ENCODE results near the gene KIAA1328.
"Not testable (repeated sequence)": the region's sequence is repeated elsewhere in the genome, so short reads cannot be mapped to it uniquely, and the experiment has no call there.

Gene KIAA1328

DNA sequence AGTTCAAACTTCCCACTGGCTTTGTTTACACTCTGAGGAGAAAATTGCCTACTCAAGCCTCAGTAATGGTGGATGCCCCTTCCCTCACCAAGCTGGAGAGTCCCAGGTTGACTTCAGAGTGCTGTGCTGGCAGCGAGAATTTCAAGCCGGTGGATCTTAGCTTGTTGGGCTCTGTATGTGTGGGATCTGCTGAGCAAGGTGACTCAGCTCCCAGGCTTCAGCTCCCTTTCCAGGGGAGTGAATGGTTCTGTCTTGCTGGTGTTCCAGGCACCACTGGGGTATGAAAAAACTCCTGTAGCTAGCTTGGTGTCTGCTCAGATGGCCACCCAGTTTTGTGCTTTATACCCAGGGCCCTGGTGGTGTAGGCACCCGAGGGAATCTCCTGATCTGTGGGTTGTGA, 50.9 kb downstream of the KIAA1328 start:
- not testable (repeated sequence) for FAIRE-seq; DNase-seq (ENCODE audit: low spot score)

DNA sequence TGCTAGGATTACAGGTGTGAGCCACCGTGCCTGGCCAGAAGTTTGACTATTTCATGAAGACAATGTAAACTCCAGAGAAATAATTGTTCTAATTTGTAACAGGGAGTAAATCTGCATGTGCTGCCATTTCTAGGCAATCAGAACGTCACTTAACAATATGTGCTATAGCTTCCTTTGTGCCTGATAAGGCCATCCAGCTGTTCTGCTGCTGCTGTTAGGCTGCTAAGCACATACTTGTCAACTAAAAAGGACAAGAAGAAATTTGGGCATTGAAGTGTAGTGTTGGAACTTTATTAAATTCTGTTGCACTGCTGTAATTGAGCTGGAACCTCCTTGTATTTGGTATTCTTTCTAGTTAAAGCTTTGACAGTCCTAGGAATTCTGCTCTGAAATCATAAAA, 57.1 kb downstream of the KIAA1328 start:
- FAIRE-seq (no peak), DNase-seq (ENCODE audit: low spot score) (no peak)

DNA sequence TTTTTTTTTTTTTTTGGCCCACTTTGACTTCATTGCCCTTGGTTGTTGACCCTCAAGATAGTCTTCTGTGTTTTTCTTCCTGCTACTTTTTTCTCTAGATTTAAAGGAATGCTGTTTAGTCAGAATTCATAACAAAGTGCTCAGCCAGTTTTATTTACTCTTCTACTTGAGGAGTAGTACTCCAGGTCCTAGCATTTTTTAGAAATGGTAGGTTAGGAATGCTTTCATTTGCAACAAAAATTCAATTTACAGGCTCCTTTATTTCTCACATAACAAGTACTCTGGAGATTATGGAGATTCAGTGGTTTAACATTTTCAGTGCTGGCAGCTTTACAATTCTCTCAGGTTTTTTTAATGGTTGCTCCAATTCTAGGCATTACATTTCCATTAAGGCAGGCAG, 58.2 kb downstream of the KIAA1328 start:
- FAIRE-seq (no peak), DNase-seq (ENCODE audit: low spot score) (no peak)

- FAIRE-seq, result no peak
These were observed 58.9 kb downstream of the KIAA1328 start for GRCh38 chr18:36887864-36888263.

DNA sequence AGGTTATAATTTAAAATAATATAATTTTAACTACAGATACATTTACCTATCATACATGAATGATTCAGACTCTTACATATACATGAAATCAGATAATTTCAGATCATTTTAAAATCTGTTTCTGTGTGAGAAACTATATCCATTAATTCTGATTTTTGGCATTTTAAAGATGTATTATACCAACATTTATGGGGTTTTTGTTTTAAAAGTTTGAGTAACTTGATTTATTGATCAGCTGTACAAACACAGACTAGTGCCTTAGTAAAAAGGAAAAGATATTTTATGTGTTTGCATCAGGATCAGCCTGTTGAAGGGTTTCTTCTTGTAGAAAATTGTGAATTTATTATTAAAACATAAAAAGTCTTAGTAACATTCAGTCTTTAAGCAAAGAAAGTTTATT, 59.9 kb downstream of the KIAA1328 start:
- DNase-seq (ENCODE audit: low spot score) (no peak), FAIRE-seq (no peak)

More at GRCh38 chr18:36887864-36888263, 58.9 kb downstream of the KIAA1328 start:
- no peak for DNase-seq (ENCODE audit: low spot score)

GRCh38 chr18:36889321-36889720, 60.4 kb downstream of the KIAA1328 start:
- no peak for FAIRE-seq
- no peak for DNase-seq (ENCODE audit: low spot score)

DNA sequence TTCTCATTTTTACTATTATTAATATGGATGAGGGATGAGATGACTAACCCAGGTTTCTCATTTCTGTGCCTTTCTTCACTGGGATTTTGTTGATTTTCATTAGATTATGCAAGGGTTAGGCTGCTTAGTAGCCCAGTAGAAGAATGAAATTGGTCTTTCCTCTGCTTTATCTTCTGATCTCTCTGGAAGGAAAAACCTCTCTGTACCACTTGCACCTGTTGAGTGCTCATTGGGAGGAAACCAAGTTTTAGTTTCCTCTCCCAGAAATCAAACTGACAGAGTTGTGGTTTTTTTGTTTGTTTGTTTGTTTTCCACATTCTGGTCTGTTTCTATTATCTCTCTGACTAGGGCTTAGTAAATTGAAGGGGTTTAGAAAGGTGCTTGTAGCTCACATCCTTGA, 60.8 kb downstream of the KIAA1328 start:
- DNase-seq (ENCODE audit: low spot score), result no peak
- no peak for FAIRE-seq

- FAIRE-seq, result no peak
- no peak for DNase-seq (ENCODE audit: low spot score)
These were observed 61.7 kb downstream of the KIAA1328 start for GRCh38 chr18:36890598-36890997.

GRCh38 chr18:36893227-36893626, 64.3 kb downstream of the KIAA1328 start:
- FAIRE-seq, result no peak
- DNase-seq (ENCODE audit: low spot score), result no peak

GRCh38 chr18:36895606-36896005, 66.7 kb downstream of the KIAA1328 start:
- DNase-seq (ENCODE audit: low spot score), result no peak
- FAIRE-seq, result no peak

DNA sequence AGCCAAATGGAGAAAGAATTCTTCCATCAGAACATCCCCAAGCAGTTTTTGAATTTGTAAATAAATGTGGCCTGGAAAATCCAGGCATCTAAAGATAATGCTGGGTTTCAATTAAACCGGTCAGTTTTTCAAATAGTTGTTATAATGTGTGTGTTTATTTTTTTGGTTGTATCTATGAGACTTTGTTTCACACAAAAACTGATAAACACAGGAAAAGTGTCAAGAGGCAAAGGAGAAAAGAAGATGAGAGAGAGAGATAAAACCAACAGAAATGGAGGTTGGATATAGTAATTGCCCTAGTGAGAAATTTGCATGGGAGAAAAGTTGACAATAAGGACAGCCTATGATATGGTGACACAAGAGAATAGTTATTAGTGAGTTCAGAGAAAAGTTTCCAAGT, 68.3 kb downstream of the KIAA1328 start:
- DNase-seq (ENCODE audit: low spot score), result no peak
- no peak for FAIRE-seq

- FAIRE-seq (no peak), DNase-seq (ENCODE audit: low spot score) (no peak)
These were observed 70.4 kb downstream of the KIAA1328 start for GRCh38 chr18:36899289-36899688.

DNA sequence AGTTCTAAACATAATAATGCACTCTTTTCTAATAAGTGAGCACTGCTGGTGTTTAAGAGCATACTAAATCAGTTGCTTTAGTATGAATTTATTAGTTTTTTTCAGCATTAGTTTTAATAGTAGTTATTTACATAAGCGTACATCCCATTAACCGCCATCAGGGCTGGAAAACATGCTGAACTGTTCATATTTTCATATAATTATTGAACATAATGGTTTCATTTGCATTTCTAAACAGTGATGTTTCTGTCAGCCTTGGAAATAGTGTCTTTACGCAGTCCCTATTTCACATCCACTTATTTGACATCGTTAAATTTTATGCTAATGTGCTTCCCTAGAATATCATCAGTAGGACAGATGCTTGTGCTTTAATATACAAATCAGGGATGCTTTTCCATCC, 71.5 kb downstream of the KIAA1328 start:
- DNase-seq (ENCODE audit: low spot score) (no peak), FAIRE-seq (no peak)

- DNase-seq (ENCODE audit: low spot score) (no peak), FAIRE-seq (no peak)
These were observed 72.4 kb downstream of the KIAA1328 start for GRCh38 chr18:36901277-36901701.

DNA sequence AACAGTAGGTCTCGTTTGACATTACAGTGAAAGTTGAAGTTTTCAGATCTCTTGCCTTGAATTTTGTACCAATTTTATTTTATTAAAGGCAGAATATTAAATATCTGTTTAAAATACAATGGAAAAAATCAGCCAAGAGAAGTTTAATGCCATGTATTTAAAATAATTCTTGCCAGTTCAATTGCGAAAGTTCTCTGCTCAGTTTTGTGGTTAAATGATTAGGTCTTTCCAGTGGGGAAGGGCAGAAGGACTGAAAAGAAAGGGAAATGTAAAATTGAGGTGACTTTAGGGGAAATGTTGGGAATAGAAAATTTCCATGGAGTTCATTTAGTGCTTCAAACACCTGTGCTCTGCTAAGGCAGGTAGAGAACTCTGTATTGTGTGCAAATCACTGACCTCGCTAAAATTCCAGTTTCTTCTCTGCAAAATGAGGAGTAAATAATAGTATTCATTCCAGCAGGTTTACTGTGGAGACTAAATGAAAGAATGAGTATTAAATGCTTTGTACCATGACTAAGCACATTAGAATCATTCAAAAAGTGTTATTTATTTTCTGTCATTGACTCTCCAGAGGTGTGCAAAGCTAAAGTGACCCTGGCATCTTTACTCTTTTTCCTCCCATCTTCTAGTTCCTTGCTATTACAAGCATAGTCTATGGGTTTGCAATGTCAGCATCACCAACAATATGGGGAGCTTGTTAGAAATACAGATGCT, 74.4 kb downstream of the KIAA1328 start:
- DNase-seq (ENCODE audit: low spot score), result no peak
- no peak for FAIRE-seq

- no peak for DNase-seq (ENCODE audit: low spot score)
These were observed 76.6 kb downstream of the KIAA1328 start for GRCh38 chr18:36905571-36905970.

DNA sequence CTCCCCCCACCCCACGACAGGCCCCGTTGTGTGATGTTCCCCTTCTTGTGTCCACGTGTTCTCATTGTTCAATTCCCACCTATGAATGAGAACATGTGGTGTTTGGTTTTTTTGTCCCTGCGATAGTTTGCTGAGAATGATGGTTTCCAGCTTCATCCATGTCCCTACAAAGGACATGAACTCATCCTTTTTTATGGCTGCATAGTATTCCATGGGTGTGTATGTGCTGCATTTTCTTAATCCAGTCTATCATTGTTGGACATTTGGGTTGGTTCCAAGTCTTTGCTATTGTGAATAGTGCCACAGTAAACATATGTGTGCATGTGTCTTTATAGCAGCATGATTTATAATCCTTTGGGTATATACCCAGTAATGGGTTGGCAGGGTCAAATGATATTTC, 80.4 kb downstream of the KIAA1328 start:
- not testable (repeated sequence) for FAIRE-seq; DNase-seq (ENCODE audit: low spot score)

More at GRCh38 chr18:36905571-36905970, 76.6 kb downstream of the KIAA1328 start:
- FAIRE-seq, result no peak

DNA sequence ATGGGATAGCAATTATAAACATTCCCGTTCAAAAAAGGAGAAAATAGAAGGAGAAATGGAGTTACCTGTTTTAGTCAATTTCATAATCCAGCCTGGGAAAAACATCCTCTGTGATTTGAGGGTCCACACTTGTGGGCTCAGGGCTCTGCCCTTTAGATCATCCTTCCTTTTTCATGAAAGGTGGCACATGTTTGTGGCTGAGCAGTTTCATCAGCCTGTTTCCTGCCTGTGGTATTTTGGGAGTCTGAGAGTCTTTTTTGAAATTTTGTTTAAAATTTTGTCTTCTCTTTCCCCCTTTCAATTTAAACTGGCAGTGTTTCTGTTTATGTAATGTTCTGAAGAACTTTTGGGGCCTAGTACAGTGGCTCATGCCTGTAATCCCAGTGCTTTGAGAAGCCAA, 84.0 kb downstream of the KIAA1328 start:
- no peak for DNase-seq (ENCODE audit: low spot score)
- no peak for FAIRE-seq

GRCh38 chr18:36917907-36918306, 89.0 kb downstream of the KIAA1328 start:
- DNase-seq (ENCODE audit: low spot score), result no peak
- no peak for FAIRE-seq

GRCh38 chr18:36929601-36930000, 100.7 kb downstream of the KIAA1328 start:
- DNase-seq (ENCODE audit: low spot score) (no peak), FAIRE-seq (no peak)

DNA sequence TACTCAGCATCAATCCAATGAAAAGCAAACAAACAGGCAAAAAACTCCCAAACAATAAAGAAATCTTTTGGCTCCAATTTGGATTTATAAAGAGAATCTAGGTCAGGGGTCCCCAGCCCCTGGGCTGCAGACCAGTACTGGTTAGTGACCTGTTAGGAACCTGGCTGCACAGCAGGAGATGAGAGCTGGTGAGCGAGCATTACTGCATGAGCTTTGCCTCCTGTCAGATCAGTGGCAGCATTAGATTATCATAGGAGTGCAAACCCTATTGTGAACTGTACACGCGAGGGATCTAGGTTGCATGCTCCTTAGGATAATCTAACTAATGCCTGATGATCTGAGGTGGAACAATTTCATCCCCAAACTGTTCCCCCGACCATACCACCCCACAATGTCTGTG, 102.2 kb downstream of the KIAA1328 start:
- FAIRE-seq, result no peak
- no peak for DNase-seq (ENCODE audit: low spot score)

GRCh38 chr18:36933552-36933951, 104.6 kb downstream of the KIAA1328 start:
- no peak for FAIRE-seq
- no peak for DNase-seq (ENCODE audit: low spot score)

GRCh38 chr18:36934884-36935283, 106.0 kb downstream of the KIAA1328 start:
- FAIRE-seq, result no peak
- DNase-seq (ENCODE audit: low spot score), result no peak

- FAIRE-seq (no peak), DNase-seq (ENCODE audit: low spot score) (peak; percentile 29)
These were observed 113.3 kb downstream of the KIAA1328 start for GRCh38 chr18:36942264-36942663.

Data from urothelium cell line (cell line).